Measurements from ENCODE around the gene KCNIP1. TPM values are rescaled to one million over a fixed set of nuclear protein-coding genes. Genes with fewer than 3 reads are reported as not detected.

Gene KCNIP1
- total and polyA plus RNA-seq, 10 of the 15 experiments (the other 5 are each of a cell fraction or from before 2014, with no cell fraction given): not detected

DNA sequence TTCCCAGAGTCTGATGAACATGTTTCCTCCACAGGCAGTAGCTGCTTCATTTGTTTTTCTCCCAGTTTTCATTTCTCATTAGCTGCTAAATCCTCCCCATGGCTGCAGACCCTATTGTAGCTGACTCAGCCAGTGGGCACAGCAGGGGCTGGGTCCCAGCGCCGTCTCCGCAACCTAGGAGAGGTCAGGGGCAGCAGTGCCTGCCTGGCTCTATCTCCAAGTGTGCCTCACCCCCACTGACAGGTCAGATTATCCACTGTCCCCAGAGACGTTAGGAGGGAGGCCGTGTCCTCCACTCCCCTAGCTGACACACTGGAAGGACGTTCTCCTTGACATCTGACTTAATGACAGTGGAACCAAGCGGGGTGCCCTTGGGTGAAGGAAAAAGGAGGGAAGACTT lies 31.1 kb downstream of the KCNIP1 start:
- no peak overlapping the region for H2AFZ ChIP-seq (ENCODE audit: control insufficient read depth, low read depth, low read length)
- ATAC-seq (no peak), FAIRE-seq (no peak), DNase-seq (ENCODE audit: low read depth, low spot score) (no peak)
- ChIA-PET POLR2A (no interaction called here), SMC1A (ENCODE audit: uncharacterized antibody, unreplicated experiment) (no interaction called here), RAD21 (ENCODE audit: unreplicated experiment) (no interaction called here), CTCF (interaction anchor here (0.7 kb wide), 1 partner anchor 304 kb away, joined by 3 read pairs; no protein-coding TSS in a partner anchor)
- no peak overlapping the region for H3K9ac ChIP-seq (ENCODE audit: control insufficient read depth, insufficient read depth, low read length)
- no peaks in the 10 kb centered on the region for H3K4me1 ChIP-seq (ENCODE audit: control insufficient read depth, insufficient read depth, low read length)
- peaks cover 0 to 2% of the 10 kb centered on the region in 2 experiments; a peak in 2 of 4 replicates for H3K27me3 ChIP-seq (replicated peaks in 1 of 2; ENCODE audit: control insufficient read depth in 2 of 2, insufficient read depth in 2 of 2, low read length in 1 of 2)
- BruUV-seq (replicated peaks): no TSS peak
- no peaks in the 10 kb centered on the region for H3K36me3 ChIP-seq (ENCODE audit: control insufficient read depth in 2 of 2, insufficient read depth in 2 of 2, low read length in 1 of 2)
- no peak overlapping the region for H3K27ac ChIP-seq (ENCODE audit: control insufficient read depth, insufficient read depth)
- intact Hi-C loops (cut with micrococcal nuclease; ENCODE audit: unreplicated experiment): no loop called here
- in situ Hi-C loops (cut with MboI): no loop called here
- H4K20me1 ChIP-seq (ENCODE audit: control insufficient read depth, insufficient read depth): no peaks in the 10 kb centered on the region
- TF ChIP-seq JUND (IDR thresholded peaks at IDR 0.05; ENCODE audit: low read depth, low read length) (no peak), MTA3 (IDR thresholded peaks at IDR 0.05; ENCODE audit: borderline replicate concordance, low read length) (no peak), TBL1XR1 (IDR thresholded peaks at IDR 0.05; ENCODE audit: low read depth, low read length) (no peak), SP1 (IDR thresholded peaks at IDR 0.05; ENCODE audit: low read depth, low read length) (no peak), SMAD5 (IDR thresholded peaks at IDR 0.05; ENCODE audit: low read depth) (no peak), FOXM1 (IDR thresholded peaks at IDR 0.05; ENCODE audit: low read depth, low read length) (no peak), SIN3A (IDR thresholded peaks at IDR 0.05; ENCODE audit: low read depth, low read length) (no peak), CREB1 (IDR thresholded peaks at IDR 0.05; ENCODE audit: low read depth) (no peak), CREM (IDR thresholded peaks at IDR 0.05; ENCODE audit: low read depth) (no peak), RFX5 (IDR thresholded peaks at IDR 0.05; ENCODE audit: low read depth, low read length) (no peak), SREBF2 (IDR thresholded peaks at IDR 0.05; ENCODE audit: low read length) (no peak), PAX8 (IDR thresholded peaks at IDR 0.05) (no peak), NBN (IDR thresholded peaks at IDR 0.05) (no peak), MEF2B (IDR thresholded peaks at IDR 0.05; ENCODE audit: partially characterized antibody, poor library complexity, severe bottlenecking) (no peak), ESRRA (IDR thresholded peaks at IDR 0.05; ENCODE audit: low read length) (no peak), JUNB (IDR thresholded peaks at IDR 0.05) (no peak)
- TF ChIP-seq, protein P1, sequence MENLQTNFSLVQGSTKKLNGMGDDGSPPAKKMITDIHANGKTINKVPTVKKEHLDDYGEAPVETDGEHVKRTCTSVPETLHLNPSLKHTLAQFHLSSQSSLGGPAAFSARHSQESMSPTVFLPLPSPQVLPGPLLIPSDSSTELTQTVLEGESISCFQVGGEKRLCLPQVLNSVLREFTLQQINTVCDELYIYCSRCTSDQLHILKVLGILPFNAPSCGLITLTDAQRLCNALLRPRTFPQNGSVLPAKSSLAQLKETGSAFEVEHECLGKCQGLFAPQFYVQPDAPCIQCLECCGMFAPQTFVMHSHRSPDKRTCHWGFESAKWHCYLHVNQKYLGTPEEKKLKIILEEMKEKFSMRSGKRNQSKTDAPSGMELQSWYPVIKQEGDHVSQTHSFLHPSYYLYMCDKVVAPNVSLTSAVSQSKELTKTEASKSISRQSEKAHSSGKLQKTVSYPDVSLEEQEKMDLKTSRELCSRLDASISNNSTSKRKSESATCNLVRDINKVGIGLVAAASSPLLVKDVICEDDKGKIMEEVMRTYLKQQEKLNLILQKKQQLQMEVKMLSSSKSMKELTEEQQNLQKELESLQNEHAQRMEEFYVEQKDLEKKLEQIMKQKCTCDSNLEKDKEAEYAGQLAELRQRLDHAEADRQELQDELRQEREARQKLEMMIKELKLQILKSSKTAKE (IDR thresholded peaks at IDR 0.05; ENCODE audit: low read depth, poor library complexity, severe bottlenecking): no peak
- TF ChIP-seq, protein P2, sequence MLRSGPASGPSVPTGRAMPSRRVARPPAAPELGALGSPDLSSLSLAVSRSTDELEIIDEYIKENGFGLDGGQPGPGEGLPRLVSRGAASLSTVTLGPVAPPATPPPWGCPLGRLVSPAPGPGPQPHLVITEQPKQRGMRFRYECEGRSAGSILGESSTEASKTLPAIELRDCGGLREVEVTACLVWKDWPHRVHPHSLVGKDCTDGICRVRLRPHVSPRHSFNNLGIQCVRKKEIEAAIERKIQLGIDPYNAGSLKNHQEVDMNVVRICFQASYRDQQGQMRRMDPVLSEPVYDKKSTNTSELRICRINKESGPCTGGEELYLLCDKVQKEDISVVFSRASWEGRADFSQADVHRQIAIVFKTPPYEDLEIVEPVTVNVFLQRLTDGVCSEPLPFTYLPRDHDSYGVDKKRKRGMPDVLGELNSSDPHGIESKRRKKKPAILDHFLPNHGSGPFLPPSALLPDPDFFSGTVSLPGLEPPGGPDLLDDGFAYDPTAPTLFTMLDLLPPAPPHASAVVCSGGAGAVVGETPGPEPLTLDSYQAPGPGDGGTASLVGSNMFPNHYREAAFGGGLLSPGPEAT (IDR thresholded peaks at IDR 0.05; ENCODE audit: low read depth): no peak
- TF ChIP-seq, protein P3, sequence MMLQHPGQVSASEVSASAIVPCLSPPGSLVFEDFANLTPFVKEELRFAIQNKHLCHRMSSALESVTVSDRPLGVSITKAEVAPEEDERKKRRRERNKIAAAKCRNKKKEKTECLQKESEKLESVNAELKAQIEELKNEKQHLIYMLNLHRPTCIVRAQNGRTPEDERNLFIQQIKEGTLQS (IDR thresholded peaks at IDR 0.05; ENCODE audit: borderline replicate concordance, extremely low read depth, low read depth, low read length): no peak
- H3K79me2 ChIP-seq (ENCODE audit: control insufficient read depth, insufficient read depth, low read length): no peaks in the 10 kb centered on the region
- H3K4me2 ChIP-seq (ENCODE audit: control insufficient read depth, insufficient read depth): no peak overlapping the region
- WGBS (ENCODE audit: insufficient coverage, insufficient replicate concordance, low lambda C conversion rate, missing lambda C conversion rate): 32% methylated on average over 7 of the region's 7 CpGs
- H3K9me3 ChIP-seq (replicated peaks; ENCODE audit: control insufficient read depth, insufficient read depth, low read length): no peaks in the 10 kb centered on the region
- no peak overlapping the region for H3K4me3 ChIP-seq

All from GM12878 (cell line).